HEK293 (cell line): ENCODE data around the gene CDC25C.

Experiments
- ATF2 ChIP-seq: fragments of 450-650 bp; formaldehyde crosslinking; IDR thresholded peaks from 2 replicates; pipeline ENCODE4 v1.5.1; 2016; ENCODE audit warnings: missing biosample characterization, missing genetic modification characterization, low read depth
- BCL11B ChIP-seq: fragments of 450-650 bp; formaldehyde crosslinking; IDR thresholded peaks from 2 replicates; pipeline ENCODE4 v1.5.1; 2016; ENCODE audit warnings: low read depth, missing biosample characterization, missing genetic modification characterization
- GLIS1 ChIP-seq: fragments of 450-650 bp; formaldehyde crosslinking; IDR thresholded peaks from 2 replicates; pipeline ENCODE4 v1.5.1; 2016; ENCODE audit warnings: missing biosample characterization, missing genetic modification characterization
- HOXA7 ChIP-seq: sonication (generic); formaldehyde crosslinking; IDR thresholded peaks from 2 replicates; pipeline ENCODE4 v1.8.1; 2022; ENCODE audit warnings: missing genetic modification reagents, borderline replicate concordance
- HOXC10 ChIP-seq: sonication (generic); formaldehyde crosslinking; IDR thresholded peaks from 2 replicates; pipeline ENCODE4 v1.8.1; 2023; ENCODE audit warnings: mild to moderate bottlenecking, missing genetic modification reagents
- KLF9 ChIP-seq: fragments of 450-650 bp; formaldehyde crosslinking; IDR thresholded peaks from 2 replicates; pipeline ENCODE4 v1.5.1; 2016; ENCODE audit warnings: missing biosample characterization, missing genetic modification characterization, low read depth
- PRDM10 ChIP-seq: fragments of 450-650 bp; formaldehyde crosslinking; IDR thresholded peaks from 2 replicates; pipeline ENCODE4 v1.5.1; 2016; ENCODE audit warnings: missing biosample characterization, missing genetic modification characterization
- ZBTB17 ChIP-seq: fragments of 450-650 bp; formaldehyde crosslinking; IDR thresholded peaks from 2 replicates; pipeline ENCODE4 v1.5.1; 2016; ENCODE audit warnings: missing biosample characterization, missing genetic modification characterization
- ZBTB7A ChIP-seq: fragments of 450-650 bp; formaldehyde crosslinking; IDR thresholded peaks from 2 replicates; pipeline ENCODE4 v1.5.1; 2016; ENCODE audit warnings: low read depth, missing biosample characterization, missing genetic modification characterization
- ZEB2 ChIP-seq: fragments of 450-650 bp; formaldehyde crosslinking; IDR thresholded peaks from 2 replicates; pipeline ENCODE4 v1.5.1; 2016; ENCODE audit warnings: missing biosample characterization, missing genetic modification characterization
- ZFP37 ChIP-seq: fragments of 450-650 bp; formaldehyde crosslinking; IDR thresholded peaks from 2 replicates; pipeline ENCODE4 v1.5.1; 2016; ENCODE audit warnings: missing biosample characterization, missing genetic modification characterization
- ZNF112 ChIP-seq: fragments of 450-650 bp; formaldehyde crosslinking; IDR thresholded peaks from 2 replicates; pipeline ENCODE4 v1.5.0; 2017; ENCODE audit warnings: missing biosample characterization, missing genetic modification characterization
- ZNF184 ChIP-seq: fragments of 450-650 bp; IDR thresholded peaks from 2 replicates; pipeline ENCODE4 v1.5.1; 2018; ENCODE audit warnings: missing biosample characterization, mild to moderate bottlenecking, missing genetic modification characterization
- ZNF23 ChIP-seq: fragments of 450-650 bp; formaldehyde crosslinking; IDR thresholded peaks from 2 replicates; pipeline ENCODE4 v1.5.1; 2016; ENCODE audit warnings: missing biosample characterization, missing genetic modification characterization, borderline replicate concordance
- ZNF239 ChIP-seq: fragments of 450-650 bp; formaldehyde crosslinking; IDR thresholded peaks from 2 replicates; pipeline ENCODE4 v1.5.1; 2016; ENCODE audit warnings: missing biosample characterization, missing genetic modification characterization
- ZNF274 ChIP-seq, 2 experiments: fragments of 200-500 bp in 1 of 2; fragments of 450-650 bp in 1 of 2; sonication (Bioruptor generic) in 1 of 2; formaldehyde crosslinking in 1 of 2; IDR thresholded peaks; 2 replicates each; pipeline versions ENCODE4 v1.5.1 to v1.6.1; 2014 to 2016; ENCODE audit warnings: borderline replicate concordance in 1 of 2, inconsistent platforms in 1 of 2, low read length in 1 of 2, missing biosample characterization in 1 of 2, missing genetic modification characterization in 1 of 2
- ZNF280C ChIP-seq: fragments of 450-650 bp; formaldehyde crosslinking; IDR thresholded peaks from 2 replicates; pipeline ENCODE4 v1.5.1; 2016; ENCODE audit warnings: missing biosample characterization, missing genetic modification characterization
- ZNF398 ChIP-seq: fragments of 450-650 bp; formaldehyde crosslinking; IDR thresholded peaks from 2 replicates; pipeline ENCODE4 v1.5.1; 2017; ENCODE audit warnings: missing biosample characterization, missing genetic modification characterization
- ZNF423 ChIP-seq: fragments of 450-650 bp; formaldehyde crosslinking; IDR thresholded peaks from 2 replicates; pipeline ENCODE4 v1.5.1; 2016; ENCODE audit warnings: missing biosample characterization, missing genetic modification characterization
- ZNF529 ChIP-seq: fragments of 450-650 bp; formaldehyde crosslinking; IDR thresholded peaks from 2 replicates; pipeline ENCODE4 v1.5.1; 2017; ENCODE audit warnings: missing genetic modification characterization, missing biosample characterization; ENCODE audit not compliant: insufficient replicate concordance
- ZNF626 ChIP-seq: fragments of 450-650 bp; sonication (Bioruptor Pico); formaldehyde crosslinking; IDR thresholded peaks from 2 replicates; pipeline ENCODE4 v1.5.1; 2018; ENCODE audit warnings: missing biosample characterization, missing genetic modification characterization, inconsistent platforms
- ZNF654 ChIP-seq: fragments of 450-650 bp; formaldehyde crosslinking; IDR thresholded peaks from 2 replicates; pipeline ENCODE4 v1.5.1; 2016; ENCODE audit warnings: low read depth, missing biosample characterization, missing genetic modification characterization
- ZNF76 ChIP-seq: fragments of 450-650 bp; formaldehyde crosslinking; IDR thresholded peaks from 2 replicates; pipeline ENCODE4; 2016; ENCODE audit warnings: low read depth, missing biosample characterization, missing genetic modification characterization, borderline replicate concordance
- ZNF830 ChIP-seq: fragments of 450-650 bp; IDR thresholded peaks from 2 replicates; pipeline ENCODE4 v1.5.0; 2018; ENCODE audit warnings: missing biosample characterization, missing genetic modification characterization, low read depth, mild to moderate bottlenecking, moderate library complexity
- ZSCAN30 ChIP-seq: fragments of 450-650 bp; IDR thresholded peaks from 2 replicates; pipeline ENCODE4 v1.5.1; 2018; ENCODE audit warnings: missing biosample characterization, mild to moderate bottlenecking, missing genetic modification characterization, moderate library complexity
- ZSCAN4 ChIP-seq: fragments of 450-650 bp; formaldehyde crosslinking; IDR thresholded peaks from 2 replicates; pipeline ENCODE4 v1.5.1; 2017; ENCODE audit warnings: missing biosample characterization, missing genetic modification characterization
- ZSCAN5A ChIP-seq: fragments of 450-650 bp; formaldehyde crosslinking; IDR thresholded peaks from 2 replicates; pipeline ENCODE4 v1.5.1; 2016; ENCODE audit warnings: missing biosample characterization, missing genetic modification characterization

CDC25C gene

GRCh38 chr5:138336952-138337684, 5.5 kb upstream of the CDC25C start (continued):
- TF ChIP-seq ZSCAN5A (tag by site-specific recombination) = peak; percentile 77; the same call in 1 of the 2 replicates
- TF ChIP-seq ZSCAN4 (tag by site-specific recombination) = no peak; the same call in 1 of the 2 replicates
- TF ChIP-seq ZNF112 (tag by site-specific recombination) = no peak
- peak; percentile 100 for TF ChIP-seq ATF2 (tag by site-specific recombination)
- TF ChIP-seq ZNF274 (IDR thresholded peaks at IDR 0.05; ENCODE audit: low read length) = no peak
- no peak for TF ChIP-seq ZNF274 (tag by site-specific recombination; IDR thresholded peaks at IDR 0.05; ENCODE audit: borderline replicate concordance)
- TF ChIP-seq ZNF830 (tag by site-specific recombination) = no peak
- TF ChIP-seq KLF9 (tag by site-specific recombination) = peak; percentile 73; the same call in 1 of the 2 replicates
- TF ChIP-seq ZNF626 = no peak
- peak; percentile 68; the same call in 1 of the 2 replicates for TF ChIP-seq ZNF184
- no peak for TF ChIP-seq HOXA7 (CRISPR knock-in tag)
- peak; percentile 81 for TF ChIP-seq ZEB2 (tag by site-specific recombination)
- TF ChIP-seq ZNF280C (tag by site-specific recombination) = no peak
- no peak for TF ChIP-seq BCL11B (tag by site-specific recombination)
- 0 out of 2 replicates have a peak, but pooled peaks have one; percentile 7 for TF ChIP-seq ZNF239
- peak; percentile 70; the same call in 1 of the 2 replicates for TF ChIP-seq ZSCAN30 (tag by site-specific recombination)
- TF ChIP-seq GLIS1 (tag by site-specific recombination) = peak; percentile 81
- no peak for TF ChIP-seq ZNF529 (tag by site-specific recombination)
- TF ChIP-seq HOXC10 (CRISPR knock-in tag) = no peak
- peak; percentile 53; the same call in 1 of the 2 replicates for TF ChIP-seq ZBTB7A
- TF ChIP-seq ZNF654 (tag by site-specific recombination) = 0 out of 2 replicates have a peak, but pooled peaks have one; percentile 6
- no peak; the same call in 1 of the 2 replicates for TF ChIP-seq ZNF423 (tag by site-specific recombination)
- TF ChIP-seq ZNF23 (tag by site-specific recombination) = no peak
- no peak for TF ChIP-seq ZBTB17 (tag by site-specific recombination)
- TF ChIP-seq ZNF398 (tag by site-specific recombination) = peak; percentile 96
- TF ChIP-seq ZFP37 (tag by site-specific recombination) = no peak
- TF ChIP-seq ZNF76 (tag by site-specific recombination) = no peak
- no peak for TF ChIP-seq PRDM10 (tag by site-specific recombination)
